Endothelial cell of umbilical vein (primary cell): ENCODE data around the gene RPS15A. TPM values are rescaled to one million over a fixed set of nuclear protein-coding genes. Genes with fewer than 3 reads are reported as not detected.
A peak's percentile ranks its signal among the peaks of the same experiment; 100 is the strongest.

ENCODE experiments used
- BruUV-seq: library from RNA; stranded (reverse); fragments of 400-500 nt; replicated peaks from 2 replicates; lab custom pipeline; 2021; lab: Mats Ljungman, UMichigan
- CTCF ChIA-PET: fragments of 300-600, 350-600 bp; sonication (Branson Sonifier 250); formaldehyde crosslinking; loops from one replicate; lab custom pipeline; 2021; ENCODE audit warnings: antibody characterized with exemption, inconsistent platforms; lab: Charles Lee
- POLR2A ChIA-PET: fragments of 300-600, 350-600 bp; sonication (Branson Sonifier 250); formaldehyde crosslinking; loops from one replicate; lab custom pipeline; 2021; ENCODE audit warnings: antibody characterized with exemption, inconsistent platforms; lab: Charles Lee
- DNase-seq: peaks from one replicate; pipeline ENCODE4 v3.0.0-alpha.2; 2011; ENCODE audit warnings: low read depth, low spot score
- FAIRE-seq: peaks from 2 replicates; lab custom pipeline; 2011; peaks lifted over from hg19 to GRCh38; lab: Jason Lieb, UNC
- H2AFZ ChIP-seq: 2 replicates; pipeline ENCODE4 v1.6.0; 2012; ENCODE audit warnings: low read depth, low read length, control low read depth, inconsistent platforms
- H3K27ac ChIP-seq: 2 replicates; pipeline ENCODE4 v1.5.1; 2011; ENCODE audit warnings: low read depth, mild to moderate bottlenecking, control low read depth, low read length, moderate library complexity; ENCODE audit not compliant: insufficient read depth
- H3K27me3 ChIP-seq, 2 experiments: 2 replicates each; pipeline versions ENCODE4 v1.6.0 to v1.6.1; 2011; ENCODE audit warnings: low read length in 2 of 2, mixed read lengths in 1 of 2; ENCODE audit not compliant: control insufficient read depth in 2 of 2, insufficient read depth in 2 of 2
- H3K36me3 ChIP-seq, 2 experiments: 2 replicates in 1 of 2; 3 replicates in 1 of 2; pipeline ENCODE4 v1.5.1; 2011; ENCODE audit warnings: low read length in 2 of 2, mild to moderate bottlenecking in 1 of 2, moderate library complexity in 1 of 2; ENCODE audit not compliant: control insufficient read depth in 2 of 2, insufficient read depth in 2 of 2; ENCODE audit errors: extremely low read depth in 1 of 2
- H3K4me1 ChIP-seq: 3 replicates; pipeline ENCODE4 v1.5.1; 2011; ENCODE audit warnings: mild to moderate bottlenecking, low read length; ENCODE audit not compliant: control insufficient read depth, insufficient read depth; ENCODE audit errors: extremely low read depth
- H3K4me2 ChIP-seq: 2 replicates; pipeline ENCODE4 v1.6.1; 2011; ENCODE audit warnings: low read length, control low read depth, mixed read lengths; ENCODE audit not compliant: insufficient read depth
- H3K4me3 ChIP-seq, 3 experiments: fragments of 200-600 bp in 1 of 3; sonication (generic), shearing (Covaris generic) in 1 of 3; replicated peaks in 1 of 3; 2 replicates each; pipeline ENCODE4 v1.5.1; 2011 to 2016; ENCODE audit warnings: control low read depth in 3 of 3, low read length in 3 of 3, mild to moderate bottlenecking in 2 of 3, inconsistent platforms in 1 of 3, low read depth in 1 of 3, moderate library complexity in 1 of 3; ENCODE audit not compliant: insufficient read depth in 1 of 3
- H3K79me2 ChIP-seq: 2 replicates; pipeline ENCODE4 v1.6.0; 2012; ENCODE audit warnings: low read length, inconsistent platforms; ENCODE audit not compliant: control insufficient read depth, insufficient read depth
- H3K9ac ChIP-seq: replicated peaks from 2 replicates; pipeline ENCODE3; 2011; ENCODE audit warnings: low read length, control low read depth; ENCODE audit not compliant: insufficient read depth; ENCODE audit errors: extremely low read depth
- H3K9me1 ChIP-seq: replicated peaks from 3 replicates; pipeline ENCODE4 v1.6.0; 2011; ENCODE audit warnings: mild to moderate bottlenecking, low read length; ENCODE audit not compliant: control insufficient read depth, insufficient read depth; ENCODE audit errors: extremely low read depth
- H3K9me3 ChIP-seq: replicated peaks from 2 replicates; pipeline ENCODE4 v1.5.1; 2012; ENCODE audit warnings: low read length, inconsistent platforms; ENCODE audit not compliant: control insufficient read depth, insufficient read depth
- H4K20me1 ChIP-seq: replicated peaks from 2 replicates; pipeline ENCODE3; 2011; ENCODE audit warnings: mild to moderate bottlenecking, low read length; ENCODE audit not compliant: control insufficient read depth, insufficient read depth; ENCODE audit errors: extremely low read depth
- EZH2 ChIP-seq: IDR thresholded peaks from 2 replicates; pipeline ENCODE4 v1.6.1; 2012; ENCODE audit warnings: borderline replicate concordance, low read depth, mild to moderate bottlenecking, moderate library complexity, low read length, inconsistent platforms; ENCODE audit not compliant: severe bottlenecking
- FOS ChIP-seq: IDR thresholded peaks from 2 replicates; pipeline ENCODE4 v1.6.1; 2011; ENCODE audit warnings: mild to moderate bottlenecking, low read length, moderate library complexity, borderline replicate concordance; ENCODE audit not compliant: insufficient read depth
- GATA2 ChIP-seq: IDR thresholded peaks from 2 replicates; pipeline ENCODE4 v1.7.0; 2011; ENCODE audit warnings: low read depth, mild to moderate bottlenecking, moderate library complexity, mixed read lengths, low read length; ENCODE audit not compliant: insufficient read length, insufficient read depth
- JUN ChIP-seq: IDR thresholded peaks from 2 replicates; pipeline ENCODE4 v1.6.1; 2011; ENCODE audit warnings: borderline replicate concordance, low read depth; ENCODE audit not compliant: insufficient read length, insufficient read depth
- MYC ChIP-seq: IDR thresholded peaks from one replicate; pipeline ENCODE4 v1.6.1; 2011; ENCODE audit warnings: mild to moderate bottlenecking, low read depth, low read length
- POLR2A ChIP-seq: IDR thresholded peaks from 2 replicates; pipeline ENCODE4 v1.6.1; 2012; ENCODE audit warnings: low read depth, mild to moderate bottlenecking, control low read depth, low read length
- POLR2AphosphoS5 ChIP-seq: IDR thresholded peaks from 2 replicates; pipeline ENCODE4 v1.6.1; 2012; ENCODE audit warnings: low read depth, mild to moderate bottlenecking, control low read depth, low read length, moderate library complexity; ENCODE audit not compliant: insufficient read depth
- dilution Hi-C: fragments of 300-500 bp; cut with MboI; formaldehyde crosslinking; loops from one replicate; pipeline ENCODE4 v1.15.0; 2019; ENCODE audit warnings: low sequenced_read_pairs; ENCODE audit not compliant: extremely low pct_ligation_motif_present
- intact Hi-C: fragments of 100-400 bp; cut with micrococcal nuclease; formaldehyde crosslinking; loops from one replicate; pipeline ENCODE4 v1.10.0; 2022
- polyA plus RNA-seq, 4 experiments: library from polyadenylated mRNA; depleted of rRNA in 3 of 4; stranded (reverse) in 3 of 4; unstranded in 1 of 4; fragments of >200 nt; gene quantifications; 2 replicates each; pipeline versions ENCODE4 v1.2.1 to v1.2.3, GENCODE V29; 2011 to 2012; ENCODE audit warnings: missing spikeins in 1 of 4
- total RNA-seq: library from RNA; stranded (reverse); gene quantifications from 2 replicates; pipeline ENCODE4 v1.2.3, GENCODE V29; 2021
- TF ChIP-seq, protein P1 (sequence below): IDR thresholded peaks from 2 replicates; pipeline ENCODE4 v1.6.1; 2011; ENCODE audit not compliant: insufficient read depth, insufficient read length
- TF ChIP-seq, protein P2 (sequence below), 2 donors: IDR thresholded peaks; 1 replicate in 1 of 2; 2 replicates in 1 of 2; pipeline ENCODE4 v1.5.1; 2011; ENCODE audit warnings: low read length in 2 of 2, mild to moderate bottlenecking in 2 of 2, moderate library complexity in 2 of 2, control low read depth in 1 of 2, inconsistent platforms in 1 of 2, low read depth in 1 of 2; ENCODE audit not compliant: insufficient read depth in 1 of 2; ENCODE audit errors: extremely low read depth in 1 of 2

Gene RPS15A
- total and polyA plus RNA-seq, 2 donors (not counting 3 experiments of a cell fraction or from before 2014, with no cell fraction given) = 1,299 to 4,163 TPM

GRCh38 chr16:18797746-18798145 lies 7.6 kb upstream of the RPS15A start:
- no peaks in the 10 kb centered on the region for H3K27me3 ChIP-seq
- TF ChIP-seq JUN = no peak
- TF ChIP-seq POLR2A = peak; percentile 25
- TF ChIP-seq GATA2 = peak; percentile 28
- H3K9me1 ChIP-seq = no peaks in the 10 kb centered on the region
- H3K4me2 ChIP-seq = peak overlapping the region; percentile 99
- ChIA-PET CTCF (interaction anchor here (1.2 kb wide), 1 partner anchor 13 kb away, joined by 3 read pairs; no protein-coding TSS in a partner anchor), POLR2A (interaction anchor here (5.0 kb wide), 1 partner anchor 7 kb away, joined by 81 read pairs; the partner anchor contains the start of gene RPS15A)
- intact Hi-C loops (loop anchor here (2.0 kb wide), 1 partner anchor 15 kb away; no protein-coding TSS in a partner anchor), dilution Hi-C loops (loop anchor here (25.0 kb wide), 1 partner anchor 315 kb away; the partner anchor contains the start of gene ITPRIPL2)
- no peak for FAIRE-seq
- BruUV-seq = no TSS peak
- H2AFZ ChIP-seq = no peak overlapping the region
- H3K9me3 ChIP-seq = no peaks in the 10 kb centered on the region
- peak; percentile 40 for DNase-seq
- peaks cover 44% of the 10 kb centered on the region for H3K4me1 ChIP-seq
- H3K79me2 ChIP-seq = peaks cover 63% of the 10 kb centered on the region
- H3K4me3 ChIP-seq = peak overlapping the region in 1 of 3 experiments; percentile 55
- no peak overlapping the region for H3K9ac ChIP-seq
- H4K20me1 ChIP-seq = peaks cover 10% of the 10 kb centered on the region
- H3K36me3 ChIP-seq = peaks cover 8% of the 10 kb centered on the region in 2 experiments
- no peak overlapping the region for H3K27ac ChIP-seq

- H3K36me3 ChIP-seq = peaks cover 8 to 9% of the 10 kb centered on the region in 2 experiments
- BruUV-seq = no TSS peak
Measured at GRCh38 chr16:18796377-18796776, 6.2 kb upstream of the RPS15A start.

More at GRCh38 chr16:18796377-18796776, 6.2 kb upstream of the RPS15A start:
- ChIA-PET CTCF (no interaction called here), POLR2A (no interaction called here)
- H3K9ac ChIP-seq = no peak overlapping the region
- TF ChIP-seq MYC (no peak), FOS (no peak), POLR2A (no peak), GATA2 (peak; percentile 68), JUN (no peak), EZH2 (no peak), POLR2AphosphoS5 (peak; percentile 28)
- TF ChIP-seq, protein P1, sequence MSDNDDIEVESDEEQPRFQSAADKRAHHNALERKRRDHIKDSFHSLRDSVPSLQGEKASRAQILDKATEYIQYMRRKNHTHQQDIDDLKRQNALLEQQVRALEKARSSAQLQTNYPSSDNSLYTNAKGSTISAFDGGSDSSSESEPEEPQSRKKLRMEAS = no peak
- TF ChIP-seq, protein P2, sequence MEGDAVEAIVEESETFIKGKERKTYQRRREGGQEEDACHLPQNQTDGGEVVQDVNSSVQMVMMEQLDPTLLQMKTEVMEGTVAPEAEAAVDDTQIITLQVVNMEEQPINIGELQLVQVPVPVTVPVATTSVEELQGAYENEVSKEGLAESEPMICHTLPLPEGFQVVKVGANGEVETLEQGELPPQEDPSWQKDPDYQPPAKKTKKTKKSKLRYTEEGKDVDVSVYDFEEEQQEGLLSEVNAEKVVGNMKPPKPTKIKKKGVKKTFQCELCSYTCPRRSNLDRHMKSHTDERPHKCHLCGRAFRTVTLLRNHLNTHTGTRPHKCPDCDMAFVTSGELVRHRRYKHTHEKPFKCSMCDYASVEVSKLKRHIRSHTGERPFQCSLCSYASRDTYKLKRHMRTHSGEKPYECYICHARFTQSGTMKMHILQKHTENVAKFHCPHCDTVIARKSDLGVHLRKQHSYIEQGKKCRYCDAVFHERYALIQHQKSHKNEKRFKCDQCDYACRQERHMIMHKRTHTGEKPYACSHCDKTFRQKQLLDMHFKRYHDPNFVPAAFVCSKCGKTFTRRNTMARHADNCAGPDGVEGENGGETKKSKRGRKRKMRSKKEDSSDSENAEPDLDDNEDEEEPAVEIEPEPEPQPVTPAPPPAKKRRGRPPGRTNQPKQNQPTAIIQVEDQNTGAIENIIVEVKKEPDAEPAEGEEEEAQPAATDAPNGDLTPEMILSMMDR (IDR thresholded peaks at IDR 0.05; ENCODE audit: extremely low read depth in 1 of 2, insufficient read depth in 1 of 2, low read depth in 1 of 2, low read length in 2 of 2) = no peak
- FAIRE-seq (peak; percentile 59), DNase-seq (peak; percentile 69)
- H3K4me3 ChIP-seq = no peak overlapping the region
- H3K4me2 ChIP-seq = peak overlapping the region; percentile 53
- no peaks in the 10 kb centered on the region for H3K9me1 ChIP-seq
- intact Hi-C loops (loop anchor here (2.0 kb wide), 1 partner anchor 14 kb away; no protein-coding TSS in a partner anchor), dilution Hi-C loops (loop anchor here (25.0 kb wide), 1 partner anchor 316 kb away; the partner anchor contains the start of gene ITPRIPL2)
- no peak overlapping the region for H3K27ac ChIP-seq
- no peaks in the 10 kb centered on the region for H3K27me3 ChIP-seq
- peaks cover 10% of the 10 kb centered on the region for H4K20me1 ChIP-seq
- H2AFZ ChIP-seq = no peak overlapping the region
- H3K79me2 ChIP-seq = peaks cover 65% of the 10 kb centered on the region
- peaks cover 44% of the 10 kb centered on the region for H3K4me1 ChIP-seq
- no peaks in the 10 kb centered on the region for H3K9me3 ChIP-seq
